Measurements from ENCODE around the gene MKNK2. TPM values are rescaled to one million over a fixed set of nuclear protein-coding genes. Genes with fewer than 3 reads are reported as not detected.

MKNK2 gene
- total and polyA plus RNA-seq, 10 of the 15 experiments (the other 5 are each of a cell fraction or from before 2014, with no cell fraction given) = 9.6 to 365 (median 69.9) TPM

DNA sequence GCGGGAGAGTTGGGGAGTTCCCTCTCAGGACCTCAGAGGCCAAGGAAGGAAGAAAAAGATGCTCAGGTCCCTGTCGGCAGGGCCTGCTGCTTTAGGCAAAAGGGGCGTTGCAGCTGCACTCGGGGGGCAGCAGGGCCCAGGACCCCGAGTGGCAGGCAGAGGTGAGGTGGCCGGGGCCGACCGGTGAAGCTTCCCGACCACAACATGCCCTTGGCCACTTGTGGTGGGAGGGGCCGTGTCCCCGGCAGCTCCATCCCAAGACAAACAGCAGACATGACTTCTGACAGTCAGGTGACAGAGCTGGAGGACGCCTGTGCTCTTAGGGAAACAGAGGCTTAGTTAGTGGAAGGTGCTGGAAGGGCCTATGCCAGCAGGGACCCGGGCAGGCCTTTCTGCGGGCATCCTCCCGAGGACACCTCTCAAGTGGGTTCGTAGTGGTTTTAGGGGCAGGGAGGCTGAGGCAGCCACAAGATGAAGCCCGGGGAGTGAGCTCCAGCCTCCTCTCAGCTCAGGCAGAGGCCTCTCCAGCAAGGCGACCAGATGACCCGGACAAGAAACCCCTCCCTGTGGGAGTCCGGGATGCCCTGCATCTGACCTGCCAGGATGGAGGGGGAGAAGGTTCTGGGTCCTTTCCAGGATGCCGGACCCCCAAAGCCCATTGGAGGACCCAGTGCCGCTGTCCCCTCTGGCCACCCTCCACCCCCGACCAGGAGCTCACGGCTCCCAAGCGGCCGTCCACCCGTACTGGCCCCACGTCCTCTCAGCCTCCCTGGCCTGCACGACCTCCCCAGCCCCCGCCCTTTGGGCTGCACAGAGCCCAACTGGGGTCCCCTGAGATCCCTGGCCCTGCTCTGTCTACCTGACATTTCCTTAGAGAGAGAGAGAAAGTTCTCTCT, 59.8 kb downstream of the MKNK2 start (continued):
- TF ChIP-seq, protein P1, sequence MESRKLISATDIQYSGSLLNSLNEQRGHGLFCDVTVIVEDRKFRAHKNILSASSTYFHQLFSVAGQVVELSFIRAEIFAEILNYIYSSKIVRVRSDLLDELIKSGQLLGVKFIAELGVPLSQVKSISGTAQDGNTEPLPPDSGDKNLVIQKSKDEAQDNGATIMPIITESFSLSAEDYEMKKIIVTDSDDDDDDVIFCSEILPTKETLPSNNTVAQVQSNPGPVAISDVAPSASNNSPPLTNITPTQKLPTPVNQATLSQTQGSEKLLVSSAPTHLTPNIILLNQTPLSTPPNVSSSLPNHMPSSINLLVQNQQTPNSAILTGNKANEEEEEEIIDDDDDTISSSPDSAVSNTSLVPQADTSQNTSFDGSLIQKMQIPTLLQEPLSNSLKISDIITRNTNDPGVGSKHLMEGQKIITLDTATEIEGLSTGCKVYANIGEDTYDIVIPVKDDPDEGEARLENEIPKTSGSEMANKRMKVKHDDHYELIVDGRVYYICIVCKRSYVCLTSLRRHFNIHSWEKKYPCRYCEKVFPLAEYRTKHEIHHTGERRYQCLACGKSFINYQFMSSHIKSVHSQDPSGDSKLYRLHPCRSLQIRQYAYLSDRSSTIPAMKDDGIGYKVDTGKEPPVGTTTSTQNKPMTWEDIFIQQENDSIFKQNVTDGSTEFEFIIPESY (IDR thresholded peaks at IDR 0.05) = no peak

DNA sequence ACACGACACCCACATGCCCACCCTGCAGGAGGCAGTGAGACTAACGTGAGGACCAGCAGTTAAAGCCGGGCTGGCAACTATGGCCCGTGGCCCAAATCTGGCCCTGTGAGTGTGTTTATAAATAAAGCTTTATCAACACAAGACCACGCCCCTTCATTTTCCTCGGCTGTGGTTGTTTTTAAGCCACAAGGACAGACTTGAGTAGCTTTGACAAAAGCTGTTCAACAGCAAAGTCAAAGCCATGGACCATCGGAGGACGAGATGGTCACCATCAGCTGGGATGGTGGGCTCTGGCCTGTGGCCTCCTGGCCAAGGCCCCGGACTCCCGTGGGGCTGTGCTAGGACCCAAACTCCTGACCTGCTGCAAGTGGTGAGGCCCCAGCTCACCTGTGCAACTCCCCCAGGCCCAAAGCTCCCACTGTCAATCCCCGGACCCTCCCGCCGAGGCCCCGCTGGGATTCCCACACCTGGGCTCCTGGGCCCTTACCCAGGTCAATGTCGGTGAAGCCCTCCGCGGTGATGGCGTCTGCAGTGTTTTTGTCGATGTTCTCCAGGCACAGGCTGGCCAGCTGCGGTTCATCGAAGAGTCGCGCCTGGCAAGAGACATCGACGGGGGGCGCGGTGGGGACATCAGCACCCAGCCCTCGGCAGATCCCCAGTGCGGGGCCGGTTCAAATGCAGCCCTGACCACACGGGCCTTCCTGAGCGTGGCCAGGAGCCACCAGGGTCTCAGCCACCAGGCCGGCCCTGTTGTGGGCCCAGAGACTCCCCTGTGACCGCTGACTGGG, 60.6 kb downstream of the MKNK2 start:
- Histone ChIP-seq H3K79me2 (ENCODE audit: control insufficient read depth, insufficient read depth, low read length) (no peaks in the 10 kb centered on the region), H2AFZ (ENCODE audit: control insufficient read depth, low read depth, low read length) (no peak overlapping the region), H3K27me3 (replicated peaks in 1 of 2; ENCODE audit: control insufficient read depth in 2 of 2, insufficient read depth in 2 of 2, low read length in 1 of 2) (no peaks in the 10 kb centered on the region), H3K9me3 (replicated peaks; ENCODE audit: control insufficient read depth, insufficient read depth, low read length) (no peaks in the 10 kb centered on the region), H3K4me2 (ENCODE audit: control insufficient read depth, insufficient read depth) (no peak overlapping the region), H4K20me1 (ENCODE audit: control insufficient read depth, insufficient read depth) (no peaks in the 10 kb centered on the region), H3K9ac (ENCODE audit: control insufficient read depth, insufficient read depth, low read length) (no peak overlapping the region), H3K27ac (ENCODE audit: control insufficient read depth, insufficient read depth) (no peak overlapping the region), H3K36me3 (ENCODE audit: control insufficient read depth in 2 of 2, insufficient read depth in 2 of 2, low read length in 1 of 2) (peaks cover 0 to 3% of the 10 kb centered on the region in 2 experiments; a peak in 3 of 4 replicates), H3K4me1 (ENCODE audit: control insufficient read depth, insufficient read depth, low read length) (no peaks in the 10 kb centered on the region), H3K4me3 (no peak overlapping the region)
- ChIA-PET SMC1A (ENCODE audit: uncharacterized antibody, unreplicated experiment) (no interaction called here), RAD21 (ENCODE audit: unreplicated experiment) (no interaction called here), POLR2A (no interaction called here), CTCF (no interaction called here)
- intact Hi-C loops (cut with micrococcal nuclease; ENCODE audit: unreplicated experiment) (no loop called here), in situ Hi-C loops (cut with MboI) (no loop called here)
- WGBS (ENCODE audit: insufficient coverage, insufficient replicate concordance, low lambda C conversion rate, missing lambda C conversion rate) = 88% methylated on average over 34 of the region's 34 CpGs
- DNase-seq (ENCODE audit: low read depth, low spot score) = no peak
- no TSS peak for BruUV-seq (replicated peaks)
- TF ChIP-seq, protein P2, sequence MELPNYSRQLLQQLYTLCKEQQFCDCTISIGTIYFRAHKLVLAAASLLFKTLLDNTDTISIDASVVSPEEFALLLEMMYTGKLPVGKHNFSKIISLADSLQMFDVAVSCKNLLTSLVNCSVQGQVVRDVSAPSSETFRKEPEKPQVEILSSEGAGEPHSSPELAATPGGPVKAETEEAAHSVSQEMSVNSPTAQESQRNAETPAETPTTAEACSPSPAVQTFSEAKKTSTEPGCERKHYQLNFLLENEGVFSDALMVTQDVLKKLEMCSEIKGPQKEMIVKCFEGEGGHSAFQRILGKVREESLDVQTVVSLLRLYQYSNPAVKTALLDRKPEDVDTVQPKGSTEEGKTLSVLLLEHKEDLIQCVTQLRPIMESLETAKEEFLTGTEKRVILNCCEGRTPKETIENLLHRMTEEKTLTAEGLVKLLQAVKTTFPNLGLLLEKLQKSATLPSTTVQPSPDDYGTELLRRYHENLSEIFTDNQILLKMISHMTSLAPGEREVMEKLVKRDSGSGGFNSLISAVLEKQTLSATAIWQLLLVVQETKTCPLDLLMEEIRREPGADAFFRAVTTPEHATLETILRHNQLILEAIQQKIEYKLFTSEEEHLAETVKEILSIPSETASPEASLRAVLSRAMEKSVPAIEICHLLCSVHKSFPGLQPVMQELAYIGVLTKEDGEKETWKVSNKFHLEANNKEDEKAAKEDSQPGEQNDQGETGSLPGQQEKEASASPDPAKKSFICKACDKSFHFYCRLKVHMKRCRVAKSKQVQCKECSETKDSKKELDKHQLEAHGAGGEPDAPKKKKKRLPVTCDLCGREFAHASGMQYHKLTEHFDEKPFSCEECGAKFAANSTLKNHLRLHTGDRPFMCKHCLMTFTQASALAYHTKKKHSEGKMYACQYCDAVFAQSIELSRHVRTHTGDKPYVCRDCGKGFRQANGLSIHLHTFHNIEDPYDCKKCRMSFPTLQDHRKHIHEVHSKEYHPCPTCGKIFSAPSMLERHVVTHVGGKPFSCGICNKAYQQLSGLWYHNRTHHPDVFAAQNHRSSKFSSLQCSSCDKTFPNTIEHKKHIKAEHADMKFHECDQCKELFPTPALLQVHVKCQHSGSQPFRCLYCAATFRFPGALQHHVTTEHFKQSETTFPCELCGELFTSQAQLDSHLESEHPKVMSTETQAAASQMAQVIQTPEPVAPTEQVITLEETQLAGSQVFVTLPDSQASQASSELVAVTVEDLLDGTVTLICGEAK (IDR thresholded peaks at IDR 0.05; ENCODE audit: borderline replicate concordance) = peak; percentile 77
- TF ChIP-seq POLR2AphosphoS2 (IDR thresholded peaks at IDR 0.05; ENCODE audit: low read depth, low read length) (0 out of 2 replicates have a peak, but pooled peaks have one; percentile 11), LARP7 (IDR thresholded peaks at IDR 0.05) (no peak)
- ATAC-seq = no peak
- no peak for FAIRE-seq
